ENCODE results near the gene RAD51B.

- TF ChIP-seq POLR2A (IDR thresholded peaks at IDR 0.05; ENCODE audit: low read depth, low read length), result no peak
- no peak for TF ChIP-seq POLR2AphosphoS5 (IDR thresholded peaks at IDR 0.05; ENCODE audit: low read depth, low read length)
Observed at GRCh38 chr14:68558096-68558495, 738.5 kb downstream of the RAD51B start.

All from GM12891 (cell line).